ENCODE data around the gene TCF7L1.
"Not testable (repeated sequence)": the region's sequence is repeated elsewhere in the genome, so short reads cannot be mapped to it uniquely, and the experiment has no call there.

TCF7L1 gene

DNA sequence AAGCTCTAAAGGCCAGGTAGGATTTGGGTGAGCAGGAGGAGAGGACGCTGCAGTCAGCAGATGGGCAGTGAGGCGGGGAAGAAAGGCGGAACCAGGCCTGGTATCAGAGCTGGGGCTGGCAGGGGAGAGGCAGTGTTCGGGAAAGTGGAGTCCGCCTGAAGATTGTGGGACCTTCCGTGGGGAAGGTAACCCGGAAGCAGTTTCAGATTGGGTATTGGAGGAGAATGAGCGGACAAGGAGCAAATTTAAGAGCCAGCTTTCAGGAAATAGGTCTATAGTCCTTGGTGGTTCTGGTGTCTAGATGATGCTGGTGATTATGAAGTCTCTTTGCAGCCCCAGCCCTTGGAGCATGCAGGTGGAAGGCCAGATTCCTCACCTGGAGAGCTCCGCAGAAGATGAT is 51.0 kb downstream of the TCF7L1 start:
- no peak for DNase-seq (ENCODE audit: low spot score)

DNA sequence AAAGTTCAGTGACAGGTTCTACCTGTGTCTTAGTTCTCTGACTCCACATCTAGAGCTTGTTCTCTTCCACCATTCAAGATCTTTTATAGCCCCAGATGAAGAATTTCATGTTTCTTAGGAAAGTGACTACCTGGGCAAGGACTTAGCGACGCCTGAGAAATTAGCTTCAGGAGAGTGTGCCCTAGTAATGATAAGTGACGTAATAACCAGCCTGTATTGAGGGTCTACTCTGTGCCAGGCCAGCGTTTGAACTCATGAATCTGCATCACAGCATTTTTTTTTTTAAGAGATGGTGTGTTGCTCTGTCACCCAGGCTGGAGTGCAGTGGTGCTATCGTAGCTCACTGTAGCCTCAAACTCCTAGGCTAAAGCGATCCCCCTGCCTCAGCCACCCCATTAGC is 51.8 kb downstream of the TCF7L1 start:
- DNase-seq (ENCODE audit: low spot score) = no peak

DNA sequence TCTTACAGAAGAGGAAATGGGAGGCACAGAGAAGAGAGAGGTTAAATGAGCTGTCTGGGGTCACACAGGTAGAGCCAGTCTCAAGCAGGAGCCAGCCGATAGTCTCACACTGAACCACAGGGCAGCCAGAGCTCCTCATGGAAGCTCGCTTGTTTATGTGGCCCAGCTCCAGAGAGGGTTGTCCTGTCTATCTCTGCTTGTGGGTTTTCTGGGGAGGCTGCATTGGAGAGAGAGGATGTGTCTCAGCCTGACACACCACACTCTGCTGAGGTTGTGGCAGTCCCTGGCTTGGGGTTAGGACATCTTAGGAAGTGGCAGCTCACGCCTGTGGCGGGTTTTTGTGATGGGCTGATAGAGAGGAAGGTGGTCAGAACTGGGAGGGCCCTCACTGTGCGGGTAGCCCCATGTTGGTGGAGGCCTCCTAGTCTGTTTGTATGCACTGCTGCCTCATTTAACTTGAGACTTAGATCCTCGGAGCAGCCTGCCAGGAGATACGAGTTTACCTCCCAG is 52.3 kb downstream of the TCF7L1 start:
- DNase-seq (ENCODE audit: low spot score) = no peak

DNA sequence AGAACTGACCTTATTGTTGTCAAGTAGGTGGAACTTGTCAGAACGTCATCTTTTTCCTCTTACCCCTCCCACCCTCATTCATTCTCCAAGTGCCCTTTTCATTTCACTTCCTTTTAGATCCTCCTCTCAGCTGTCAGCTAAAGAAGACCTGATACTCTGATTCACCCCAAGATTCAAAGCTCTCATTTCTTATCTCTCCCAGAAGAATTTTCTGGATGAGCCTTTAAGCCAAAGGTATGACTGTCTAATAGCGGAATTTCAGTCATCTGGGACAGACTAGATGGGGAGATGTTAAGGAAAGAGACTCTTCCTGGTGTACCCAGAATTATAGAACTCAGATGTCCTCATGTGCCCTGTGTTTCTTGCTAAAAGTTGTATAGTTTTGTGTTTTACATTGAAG is 53.9 kb downstream of the TCF7L1 start:
- DNase-seq (ENCODE audit: low spot score) = no peak

DNA sequence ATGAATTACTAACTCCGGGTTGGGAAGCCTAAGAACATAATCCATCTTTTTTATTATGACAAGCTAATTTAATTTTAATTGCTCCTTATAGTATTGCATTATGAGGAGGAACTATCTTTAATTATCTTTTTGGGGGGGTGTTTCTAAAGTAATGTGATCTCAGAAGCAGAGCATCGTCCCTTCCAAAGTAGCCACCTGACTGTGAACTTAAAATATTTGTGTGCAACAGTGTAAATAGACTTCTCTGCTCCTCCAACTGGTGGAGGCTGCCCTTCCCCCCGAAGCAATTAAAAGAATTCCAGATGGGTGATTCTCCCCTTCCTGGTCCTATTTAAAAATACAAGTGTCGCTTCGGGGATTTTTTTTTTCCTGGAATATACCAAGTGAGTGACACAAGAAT is 55.7 kb downstream of the TCF7L1 start:
- no peak for DNase-seq (ENCODE audit: low spot score)

DNA sequence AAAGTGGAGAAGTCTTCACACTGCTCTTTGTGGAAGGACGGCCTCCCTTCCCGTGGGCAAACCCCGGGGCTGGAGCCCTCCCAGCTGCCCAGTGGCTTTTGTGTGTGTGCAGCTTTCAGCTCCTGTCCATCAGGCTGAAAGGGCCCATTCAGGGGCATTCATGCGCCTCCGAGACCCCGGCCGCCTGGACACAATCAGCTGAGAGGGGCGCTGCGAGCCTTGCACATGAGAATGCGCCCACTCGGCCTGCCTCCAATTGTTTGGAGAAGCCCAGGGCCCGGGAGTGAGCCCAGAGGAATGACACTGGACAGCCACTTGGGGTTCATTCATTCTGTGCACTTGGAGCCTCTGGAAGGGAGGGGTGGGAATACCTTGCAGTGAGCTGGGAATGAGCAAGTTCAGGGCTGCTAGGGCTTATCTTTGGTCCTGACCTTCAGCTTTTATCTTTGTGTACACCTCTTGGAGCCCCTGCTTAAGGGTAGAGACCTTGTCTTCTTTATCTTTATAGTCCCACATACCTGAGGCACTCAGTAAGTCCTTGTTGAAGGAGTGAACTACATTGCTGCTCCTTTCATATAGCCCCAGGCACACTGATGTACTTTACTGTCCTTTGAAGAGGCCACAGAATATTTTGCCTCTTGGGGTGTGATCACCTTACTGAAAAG is 56.5 kb downstream of the TCF7L1 start:
- DNase-seq (ENCODE audit: low spot score) = no peak

DNA sequence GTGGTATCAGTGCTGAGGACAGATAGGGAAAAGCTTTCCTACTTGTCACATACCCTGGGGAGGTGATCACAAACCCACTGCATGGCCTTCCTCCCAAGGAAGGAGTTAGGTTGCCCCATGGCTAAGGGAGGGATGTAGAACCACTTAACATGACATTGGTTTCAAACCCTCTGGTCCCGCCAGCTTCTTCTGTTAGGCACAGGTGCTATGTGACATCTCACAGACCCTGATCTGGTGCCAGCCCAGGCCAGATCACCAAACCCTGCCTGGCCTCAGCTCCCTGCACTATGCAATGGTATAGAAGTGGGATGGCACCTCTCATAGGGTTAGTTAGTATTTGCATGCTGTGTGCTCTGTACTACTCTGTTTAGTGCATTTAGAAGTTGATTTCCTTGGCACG is 58.0 kb downstream of the TCF7L1 start:
- DNase-seq (ENCODE audit: low spot score) = no peak

DNA sequence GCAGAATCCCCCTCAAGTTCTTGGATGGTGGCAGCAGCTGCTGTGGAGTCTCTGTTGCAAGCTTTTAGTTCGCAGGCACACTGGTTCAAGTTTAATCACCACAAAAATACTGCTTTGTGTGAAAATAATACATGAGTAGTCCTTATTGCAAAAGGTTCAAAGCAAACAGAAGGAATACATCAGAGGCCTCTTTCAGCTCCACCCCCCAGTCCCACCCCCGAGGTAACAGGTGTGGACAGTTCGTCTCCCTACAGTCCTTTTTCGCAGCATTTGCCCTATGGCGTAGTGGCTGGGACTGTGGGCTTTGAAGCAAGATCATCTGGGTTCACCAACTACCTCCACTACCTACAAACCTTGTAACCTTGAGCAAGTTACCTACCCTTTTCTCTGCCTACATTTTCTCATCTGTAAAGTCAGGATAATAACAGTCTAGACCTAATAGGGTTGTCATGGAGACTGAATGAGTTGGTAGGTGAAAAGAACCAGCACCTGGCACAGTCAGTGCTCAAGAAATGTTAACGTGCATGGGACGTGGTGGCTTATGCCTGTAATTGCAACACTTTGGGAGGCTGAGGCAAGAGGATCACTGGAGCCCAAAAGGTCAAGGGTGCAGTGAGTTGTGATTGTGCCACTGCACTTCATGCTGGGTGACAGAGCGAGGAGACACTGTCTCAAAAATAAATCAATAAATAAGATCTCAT is 61.7 kb downstream of the TCF7L1 start:
- DNase-seq (ENCODE audit: low spot score) = no peak

DNA sequence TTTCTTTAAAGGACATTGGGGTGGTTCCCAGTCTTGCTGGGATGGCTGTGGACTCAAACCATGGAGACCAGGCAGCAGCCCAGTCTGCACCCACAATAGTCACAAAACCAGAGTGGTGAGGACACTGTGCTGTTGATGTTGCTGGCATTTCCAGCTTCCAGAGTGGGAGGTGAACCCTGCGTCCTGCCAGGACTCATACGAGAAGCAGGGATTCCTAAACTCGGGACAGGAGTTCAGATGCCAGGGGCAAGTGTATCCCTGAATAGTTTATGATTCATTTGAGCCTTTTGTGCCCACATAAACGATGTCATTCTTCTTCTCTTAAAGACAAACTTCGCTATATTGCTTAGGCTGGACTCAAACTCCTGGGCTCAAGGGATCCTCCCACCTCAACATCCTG is 62.8 kb downstream of the TCF7L1 start:
- no peak for DNase-seq (ENCODE audit: low spot score)

DNA sequence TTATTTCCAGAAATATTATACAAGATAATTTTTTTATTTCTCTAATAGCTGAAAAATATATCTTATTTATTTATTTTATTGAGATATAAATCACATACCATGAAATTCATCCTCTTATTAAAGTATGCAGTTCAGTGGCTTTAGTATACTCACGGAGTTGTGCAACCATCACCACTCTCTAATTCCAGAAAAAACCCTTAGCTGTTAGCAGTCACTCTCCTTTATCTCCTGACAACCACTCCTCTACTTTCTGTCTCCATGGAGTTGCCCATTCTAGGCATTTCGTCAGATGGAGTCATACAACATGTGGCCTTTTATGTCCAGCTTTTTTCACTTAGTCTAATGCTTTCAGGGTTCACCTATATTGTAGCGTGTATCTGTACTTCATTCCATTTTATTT is 66.5 kb downstream of the TCF7L1 start:
- no peak for DNase-seq (ENCODE audit: low spot score)

- DNase-seq (ENCODE audit: low spot score) = no peak
Measured at GRCh38 chr2:85209887-85210286, 76.7 kb downstream of the TCF7L1 start.

GRCh38 chr2:85210511-85210910 is 77.3 kb downstream of the TCF7L1 start:
- no peak for DNase-seq (ENCODE audit: low spot score)

- DNase-seq (ENCODE audit: low spot score) = not testable (repeated sequence)
Measured at GRCh38 chr2:85211606-85212005, 78.4 kb downstream of the TCF7L1 start.

DNA sequence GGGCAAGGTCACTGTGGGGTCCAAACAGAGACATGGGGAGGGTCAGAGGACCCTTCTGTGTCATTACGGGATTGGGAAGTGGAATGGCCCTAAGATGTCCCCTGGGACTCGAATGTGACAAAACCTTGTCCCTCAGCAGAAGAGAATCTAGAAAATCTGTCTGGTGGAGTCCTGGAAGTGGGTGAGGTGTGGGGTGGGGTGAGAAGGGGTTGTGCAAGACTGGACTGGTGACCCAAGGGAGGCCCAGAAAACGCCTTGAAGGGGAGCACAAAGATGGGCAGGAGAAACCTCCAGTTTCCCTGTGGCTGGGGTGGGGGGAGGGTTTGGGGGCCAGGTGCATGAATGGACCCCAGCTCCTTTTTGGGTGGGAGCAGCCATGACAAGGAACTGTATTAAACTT is 79.6 kb downstream of the TCF7L1 start:
- no peak for DNase-seq (ENCODE audit: low spot score)

DNA sequence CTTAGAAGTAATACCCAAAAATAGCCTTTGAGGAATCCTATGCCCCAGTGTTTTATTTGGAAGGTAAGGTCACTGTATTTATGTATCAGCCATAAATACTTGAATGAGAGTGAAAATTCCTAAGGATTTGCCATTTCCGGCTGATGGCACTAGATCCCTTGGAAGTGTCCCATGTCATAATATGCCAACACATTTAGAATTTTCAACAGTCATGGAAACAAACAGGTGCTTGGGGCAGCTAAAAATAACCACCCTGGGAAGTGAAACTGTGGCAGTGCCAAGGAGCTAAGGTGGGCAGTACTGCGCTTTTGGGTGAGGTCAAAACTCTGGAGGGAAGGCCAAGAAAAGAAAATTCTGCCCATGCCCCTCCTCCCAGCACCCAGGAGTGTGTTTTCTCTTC is 80.2 kb downstream of the TCF7L1 start:
- DNase-seq (ENCODE audit: low spot score) = no peak

GRCh38 chr2:85213901-85214512 is 80.8 kb downstream of the TCF7L1 start:
- DNase-seq (ENCODE audit: low spot score) = no peak

DNA sequence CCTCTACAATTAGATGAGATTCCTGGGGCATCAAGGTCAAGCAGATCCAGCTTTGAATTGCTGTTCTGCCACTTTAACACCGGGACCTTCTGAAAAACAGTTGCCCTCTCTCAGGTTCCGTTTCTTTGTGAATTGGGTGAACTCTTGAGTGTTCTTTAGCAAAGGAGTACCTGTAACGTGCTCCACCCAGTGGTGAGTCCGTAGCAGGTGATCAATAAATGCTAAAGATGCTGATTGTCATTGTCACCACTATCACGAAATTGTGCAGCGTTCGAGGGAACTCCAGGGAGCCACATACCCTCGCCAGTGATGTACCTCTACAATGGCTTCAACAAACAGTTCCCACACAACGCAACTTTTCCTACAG is 81.9 kb downstream of the TCF7L1 start:
- no peak for DNase-seq (ENCODE audit: low spot score)

DNA sequence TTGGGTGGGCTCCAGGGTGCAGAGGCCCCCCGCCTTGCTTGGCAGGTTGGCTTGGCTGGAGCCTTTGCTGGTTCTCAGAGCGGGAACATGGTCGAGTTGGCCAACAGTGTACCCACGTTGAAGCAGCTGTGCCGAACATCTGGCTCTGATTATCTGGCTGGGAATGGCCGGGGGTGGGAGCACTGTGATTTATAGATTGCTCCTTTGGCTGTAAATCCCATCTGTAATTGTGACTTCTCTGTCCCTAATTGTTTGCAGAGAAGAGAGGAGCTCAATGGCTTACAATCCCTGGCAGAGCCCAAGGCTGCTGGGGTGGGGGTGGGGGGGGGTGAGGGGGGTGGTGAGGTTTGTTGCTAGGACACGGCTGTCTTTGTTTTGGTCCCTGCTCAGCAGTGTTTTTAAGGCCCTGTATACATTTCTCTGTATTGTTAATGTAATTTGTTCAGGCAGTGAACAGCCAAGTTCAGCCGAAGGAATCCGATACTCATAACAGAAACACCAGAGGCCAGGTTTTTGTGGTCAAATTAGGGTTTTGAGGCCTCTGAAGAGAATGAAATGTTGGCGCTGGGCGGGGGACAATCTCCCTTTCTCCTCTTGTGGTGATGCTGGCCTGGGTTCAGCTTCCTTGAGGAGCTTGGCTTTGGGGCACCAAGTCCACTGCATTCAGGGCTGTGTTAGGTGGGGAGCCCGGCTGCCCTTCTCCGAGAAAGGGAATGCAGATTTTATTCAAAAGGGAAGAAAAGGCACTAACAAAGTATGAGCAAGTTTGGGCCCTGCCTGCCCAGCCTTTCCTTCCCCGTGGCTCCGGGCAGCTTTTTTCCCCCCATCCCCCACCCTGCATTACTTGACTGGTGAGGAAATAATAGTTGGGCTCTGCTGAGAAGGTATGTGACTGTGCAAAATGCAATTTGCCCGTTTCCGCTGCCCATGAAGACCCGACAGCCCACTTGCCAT is 82.5 kb downstream of the TCF7L1 start:
- no peak for DNase-seq (ENCODE audit: low spot score)

DNA sequence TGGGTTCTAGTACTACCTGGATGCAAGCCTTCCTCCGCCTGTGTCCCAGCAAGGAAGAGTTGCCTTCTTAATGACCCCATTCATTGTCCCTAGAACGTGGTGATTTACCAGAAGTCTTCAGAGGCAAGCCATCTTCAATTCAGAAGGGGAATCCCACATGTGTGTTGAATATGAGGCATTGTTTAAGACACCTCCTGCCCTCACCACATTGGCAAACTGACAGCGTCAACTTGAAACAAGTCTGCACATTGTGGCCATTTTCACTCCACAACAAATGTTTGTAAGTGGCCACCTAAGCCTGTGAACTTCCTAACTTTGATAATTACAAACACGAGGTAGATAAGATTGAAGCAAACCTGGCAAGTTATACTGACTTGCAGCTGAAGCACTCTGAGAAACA is 83.7 kb downstream of the TCF7L1 start:
- no peak for DNase-seq (ENCODE audit: low spot score)

GRCh38 chr2:85221067-85221691 is 88.0 kb downstream of the TCF7L1 start:
- no peak for DNase-seq (ENCODE audit: low spot score)

DNA sequence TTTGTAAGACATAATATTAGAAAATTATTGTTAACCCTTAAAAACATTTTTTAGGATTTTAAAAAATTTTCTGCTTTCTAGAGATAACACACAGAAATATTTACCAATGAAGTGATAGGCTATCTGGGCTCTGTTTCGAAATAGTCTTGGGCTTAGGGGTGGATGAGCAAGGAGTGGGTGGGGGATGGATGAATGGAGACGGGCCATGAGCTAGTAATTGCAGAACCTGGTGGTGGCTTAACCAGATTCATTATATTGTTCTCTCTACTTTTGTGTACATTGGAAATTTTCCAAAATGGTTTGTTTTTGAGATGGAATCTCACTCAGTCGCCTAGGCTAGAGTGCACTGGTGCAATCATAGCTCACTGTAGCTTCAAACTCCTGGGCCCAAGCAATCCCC is 89.6 kb downstream of the TCF7L1 start:
- no peak for DNase-seq (ENCODE audit: low spot score)

DNA sequence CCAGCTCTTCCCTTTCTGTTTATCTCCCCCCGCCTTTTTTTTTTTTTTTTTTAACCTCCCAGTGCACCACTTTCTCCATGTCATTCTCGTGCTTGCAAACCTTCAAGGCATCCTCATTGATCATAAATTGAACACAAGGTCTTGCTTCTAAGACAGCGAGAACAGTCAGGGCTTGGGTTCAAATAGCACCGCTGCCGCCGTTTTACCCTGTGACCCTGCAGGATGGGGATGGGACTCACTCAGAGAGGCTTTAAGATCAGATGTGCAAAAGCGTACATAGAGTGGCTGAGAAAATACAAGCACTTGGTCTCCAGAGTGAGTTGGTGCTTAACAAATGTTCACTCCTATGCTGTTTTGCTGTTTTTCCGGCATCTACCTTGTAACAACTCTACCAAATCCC is 93.6 kb downstream of the TCF7L1 start:
- DNase-seq (ENCODE audit: low spot score) = no peak
